Lower leg skin (tissue), 4 donors: ENCODE results near the gene DYNLT5. TPM values are rescaled to one million over a fixed set of nuclear protein-coding genes. Genes with fewer than 3 reads are reported as not detected.

Experiments used
- DNase-seq, 2 donors: peaks; one replicate each; pipeline ENCODE4 v3.0.0-alpha.2; 2019; ENCODE audit warnings: low spot score in 2 of 2
- H3K4me3 ChIP-seq: fragments of 200-600 bp; sonication (generic); 2 replicates; pipeline ENCODE4 v1.5.1; 2017; ENCODE audit warnings: mild to moderate bottlenecking, low read depth; ENCODE audit not compliant: poor library complexity, severe bottlenecking
- POLR2A ChIP-seq, 2 donors: fragments of 450-650 bp; IDR thresholded peaks; one replicate each; pipeline ENCODE4 v1.6.1; 2016 to 2017; ENCODE audit warnings: antibody characterized with exemption in 2 of 2, mild to moderate bottlenecking in 1 of 2, moderate library complexity in 1 of 2
- WGBS, 2 donors: methylation state at CpG; one replicate each; pipeline ENCODE4 v1.1.5; 2018; 5-methylcytosine and 5-hydroxymethylcytosine counted together
- intact Hi-C: fragments of 100-400 bp; cut with DNase I; formaldehyde crosslinking; loops from one replicate; pipeline ENCODE4 v1.15.0; 2023; ENCODE audit warnings: low total_unique reads
- total RNA-seq, 4 donors: library from RNA; depleted of rRNA; stranded (reverse); fragments of >200 nt; gene quantifications; one replicate each; pipeline ENCODE4 v1.1.0, GENCODE V29; 2016
- TF ChIP-seq, protein P1 (sequence below), 3 donors: fragments of 450-650 bp; IDR thresholded peaks; one replicate each; pipeline ENCODE4 v1.5.1; 2016; ENCODE audit warnings: antibody characterized with exemption in 3 of 3, mild to moderate bottlenecking in 3 of 3, moderate library complexity in 2 of 3

DYNLT5 gene
- total RNA-seq, 4 donors from 2014 or later, result 0.83 to 1.0 (median 0.97) TPM; not detected in 1

DNA sequence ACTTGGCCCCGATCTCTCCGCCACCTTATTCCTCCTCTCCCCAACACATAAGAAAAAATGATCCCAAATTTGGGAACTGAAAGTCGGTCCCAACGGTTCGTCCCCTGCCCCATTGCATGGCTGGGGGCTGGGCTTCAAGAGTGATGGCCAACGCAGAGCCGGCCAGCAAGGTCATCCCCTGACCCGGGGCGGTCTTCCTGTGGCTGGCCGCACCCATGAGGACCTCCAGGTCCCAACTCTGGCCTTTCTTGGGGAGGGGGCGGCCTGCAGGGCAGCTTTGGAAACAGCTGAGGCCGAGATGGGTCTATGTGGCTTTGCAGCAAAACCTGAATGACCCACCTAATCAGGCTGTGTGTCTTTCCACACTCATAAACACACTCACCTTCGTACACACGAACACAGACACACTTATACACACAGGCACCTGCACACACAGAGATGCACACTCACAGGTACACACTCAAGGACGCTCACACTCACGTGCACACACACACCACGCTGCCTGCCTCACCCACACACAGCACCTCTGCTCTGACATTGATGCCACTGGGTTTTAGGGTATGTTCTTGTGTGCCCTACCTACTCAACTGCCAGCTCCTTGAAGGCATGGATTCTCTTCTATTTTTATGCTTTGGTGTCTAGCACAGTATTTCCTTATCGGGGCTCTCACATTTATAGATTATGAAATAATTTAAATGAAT is 562 bp downstream of the DYNLT5 start:
- no peak for DNase-seq
- no peak overlapping the region for H3K4me3 ChIP-seq
- no peak for TF ChIP-seq POLR2A (IDR thresholded peaks at IDR 0.05)
- TF ChIP-seq, protein P1, sequence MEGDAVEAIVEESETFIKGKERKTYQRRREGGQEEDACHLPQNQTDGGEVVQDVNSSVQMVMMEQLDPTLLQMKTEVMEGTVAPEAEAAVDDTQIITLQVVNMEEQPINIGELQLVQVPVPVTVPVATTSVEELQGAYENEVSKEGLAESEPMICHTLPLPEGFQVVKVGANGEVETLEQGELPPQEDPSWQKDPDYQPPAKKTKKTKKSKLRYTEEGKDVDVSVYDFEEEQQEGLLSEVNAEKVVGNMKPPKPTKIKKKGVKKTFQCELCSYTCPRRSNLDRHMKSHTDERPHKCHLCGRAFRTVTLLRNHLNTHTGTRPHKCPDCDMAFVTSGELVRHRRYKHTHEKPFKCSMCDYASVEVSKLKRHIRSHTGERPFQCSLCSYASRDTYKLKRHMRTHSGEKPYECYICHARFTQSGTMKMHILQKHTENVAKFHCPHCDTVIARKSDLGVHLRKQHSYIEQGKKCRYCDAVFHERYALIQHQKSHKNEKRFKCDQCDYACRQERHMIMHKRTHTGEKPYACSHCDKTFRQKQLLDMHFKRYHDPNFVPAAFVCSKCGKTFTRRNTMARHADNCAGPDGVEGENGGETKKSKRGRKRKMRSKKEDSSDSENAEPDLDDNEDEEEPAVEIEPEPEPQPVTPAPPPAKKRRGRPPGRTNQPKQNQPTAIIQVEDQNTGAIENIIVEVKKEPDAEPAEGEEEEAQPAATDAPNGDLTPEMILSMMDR (IDR thresholded peaks at IDR 0.05), result no peak
- WGBS, 2 donors, result 52 to 58% methylated on average over 16 to 17 of the region's 18 CpGs
- intact Hi-C loops, result no loop called here

DNA sequence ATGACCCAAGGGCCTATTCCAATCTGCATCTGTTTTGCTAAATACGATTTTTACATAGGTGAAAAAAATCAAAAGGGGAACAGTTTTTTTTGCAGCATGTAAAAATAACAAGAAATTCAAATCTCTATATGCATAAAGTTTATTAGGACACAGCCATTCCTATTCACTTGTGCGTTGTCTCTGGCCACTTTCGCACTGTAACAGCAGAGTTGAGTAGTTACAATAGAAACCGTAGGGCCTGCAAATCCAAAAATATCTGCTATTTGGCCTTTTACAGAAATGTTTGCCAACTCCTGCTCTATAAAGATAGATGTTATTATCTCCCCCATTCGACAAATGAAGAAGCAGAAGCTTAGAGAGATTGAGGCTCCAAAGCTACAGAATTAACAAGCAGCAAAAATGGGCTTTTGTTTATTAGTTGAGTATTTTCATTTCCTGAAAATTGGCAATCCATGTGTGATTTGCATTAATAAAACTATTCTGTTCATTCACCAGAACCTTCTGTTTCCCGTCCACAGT is 5.5 kb downstream of the DYNLT5 start:
- 73 to 74% methylated on average over 6 of the region's 6 CpGs for WGBS, 2 donors

DNA sequence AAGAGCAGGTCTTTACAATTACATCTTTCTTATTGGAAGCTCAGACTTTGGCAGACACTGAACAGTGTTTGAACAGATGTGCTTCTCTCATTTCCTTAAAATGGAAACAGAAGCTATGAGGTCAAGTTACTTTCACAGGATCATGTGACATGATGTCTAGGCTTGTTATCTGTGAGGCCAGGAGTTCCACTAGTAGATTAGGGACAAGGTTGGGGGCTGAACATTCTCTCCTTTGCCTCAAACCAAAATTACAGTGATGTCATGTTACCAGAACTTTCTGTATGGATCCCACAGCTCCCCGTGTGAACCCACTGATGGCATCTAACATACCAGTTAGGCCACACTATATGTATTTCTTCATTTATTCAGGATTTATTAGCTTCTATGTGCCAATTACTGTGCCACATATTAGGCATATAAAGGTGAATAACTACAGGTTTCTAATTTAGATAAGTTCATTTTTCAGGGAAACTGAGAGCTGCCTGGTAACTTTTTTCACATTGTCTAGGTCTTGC is 6.0 kb downstream of the DYNLT5 start:
- H3K4me3 ChIP-seq, result no peak overlapping the region
- 68 to 76% methylated on average over 1 of the region's 1 CpG for WGBS, 2 donors
- TF ChIP-seq, protein P1 (IDR thresholded peaks at IDR 0.05), result no peak
- no peak for TF ChIP-seq POLR2A (IDR thresholded peaks at IDR 0.05)
- intact Hi-C loops, result no loop called here
- no peak for DNase-seq

More for the DNA sequence above, 5.5 kb downstream of the DYNLT5 start:
- intact Hi-C loops, result no loop called here
- no peak overlapping the region for H3K4me3 ChIP-seq
- TF ChIP-seq, protein P1 (IDR thresholded peaks at IDR 0.05), result no peak
- no peak for TF ChIP-seq POLR2A (IDR thresholded peaks at IDR 0.05)
- no peak for DNase-seq

DNA sequence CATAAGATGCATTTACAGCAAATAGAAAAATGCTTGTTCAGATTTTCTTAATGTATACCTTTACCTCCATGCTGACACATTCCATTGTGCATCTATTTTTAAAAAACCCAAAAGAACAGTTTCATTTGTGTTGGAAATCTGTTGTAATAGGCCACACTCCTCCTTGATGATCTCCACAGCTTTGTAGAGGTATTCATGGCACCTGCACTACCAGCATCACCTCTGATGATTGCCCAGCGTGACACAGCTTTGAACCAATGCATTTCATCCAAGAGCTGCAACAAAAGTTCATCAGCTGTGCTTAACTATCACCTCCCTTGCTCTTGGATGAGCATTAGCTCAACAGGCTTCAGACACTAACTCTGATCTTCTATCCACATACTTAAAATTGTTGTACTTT is 8.2 kb downstream of the DYNLT5 start:
- H3K4me3 ChIP-seq, result no peak overlapping the region
- no peak for TF ChIP-seq POLR2A (IDR thresholded peaks at IDR 0.05)
- intact Hi-C loops, result loop anchor here (10.0 kb wide), 1 partner anchor 384 kb away; no protein-coding TSS in a partner anchor
- 95 to 100% methylated on average over 1 of the region's 1 CpG for WGBS, 2 donors
- DNase-seq, result no peak

DNA sequence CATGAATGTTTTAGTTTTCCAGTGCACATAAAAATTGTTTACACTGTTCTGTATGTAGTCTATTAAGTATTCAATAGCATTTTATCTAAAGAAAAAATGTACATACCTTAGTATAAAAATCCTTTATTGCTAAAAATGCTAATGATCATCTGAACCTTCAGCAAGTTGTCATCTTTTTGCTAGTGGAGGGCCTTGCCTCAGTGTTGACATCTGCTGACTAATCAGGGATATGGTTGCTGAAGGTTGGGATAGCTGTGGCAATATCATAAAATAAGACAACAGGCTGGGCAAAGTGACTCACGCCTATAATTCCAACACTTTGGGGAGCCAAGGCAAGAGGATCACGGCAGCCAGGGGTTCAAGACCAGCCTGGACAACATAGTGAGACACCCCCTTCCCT is 9.0 kb downstream of the DYNLT5 start:
- intact Hi-C loops, result loop anchor here (10.0 kb wide), 1 partner anchor 384 kb away; no protein-coding TSS in a partner anchor
- no peak overlapping the region for H3K4me3 ChIP-seq
- WGBS, 2 donors, result 88 to 95% methylated on average over 2 of the region's 2 CpGs
- no peak for TF ChIP-seq POLR2A (IDR thresholded peaks at IDR 0.05)
- TF ChIP-seq, protein P1 (IDR thresholded peaks at IDR 0.05), result no peak
- no peak for DNase-seq

DNA sequence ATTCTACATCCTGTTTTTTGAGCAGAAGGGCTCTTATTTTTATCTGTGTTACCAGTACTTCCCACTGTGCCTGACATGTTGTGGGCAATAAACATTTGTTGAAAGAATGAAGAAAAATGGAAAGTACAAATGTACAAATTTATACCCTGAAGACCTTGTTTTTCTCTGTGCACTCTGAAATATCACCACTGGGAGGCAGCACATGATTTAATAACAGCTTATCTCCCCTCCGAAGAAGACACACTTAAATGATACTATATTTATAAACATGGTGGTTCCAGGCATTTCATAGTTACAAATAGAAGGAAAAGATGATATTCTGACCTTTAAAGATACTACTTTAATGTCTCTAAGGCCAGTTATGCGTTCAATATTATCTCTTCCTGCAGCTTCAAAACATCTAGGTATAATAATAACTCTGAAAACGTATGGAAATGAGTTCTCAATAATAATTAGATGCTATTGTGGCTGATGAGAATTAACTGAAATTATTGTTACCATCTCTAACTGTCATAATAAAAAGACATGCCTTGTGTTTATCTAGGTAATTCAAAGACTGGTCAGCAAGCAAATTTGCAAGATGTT is 12.8 kb downstream of the DYNLT5 start:
- intact Hi-C loops, result loop anchor here (10.0 kb wide), 1 partner anchor 380 kb away; no protein-coding TSS in a partner anchor
- H3K4me3 ChIP-seq, result no peak overlapping the region
- DNase-seq, result no peak
- TF ChIP-seq, protein P1 (IDR thresholded peaks at IDR 0.05), result peak in 1 of 3 donors; percentile 43
- no peak for TF ChIP-seq POLR2A (IDR thresholded peaks at IDR 0.05)
- WGBS, 2 donors, result 15 to 20% methylated on average over 3 of the region's 3 CpGs
